Stimulated activated CD4-positive, alpha-beta T cell treated with anti-CD3 and anti-CD28 coated beads, TNF-alpha, amount 100 ng/mL, for 24 hours (primary cell): ENCODE measurements around the gene PRSS33.

ENCODE experiments used
- DNase-seq, 3 experiments: peaks; one replicate each; pipeline ENCODE4 v3.0.0-alpha.2; 2020; ENCODE audit warnings: low read depth in 3 of 3

The PRSS33 gene, protein sequence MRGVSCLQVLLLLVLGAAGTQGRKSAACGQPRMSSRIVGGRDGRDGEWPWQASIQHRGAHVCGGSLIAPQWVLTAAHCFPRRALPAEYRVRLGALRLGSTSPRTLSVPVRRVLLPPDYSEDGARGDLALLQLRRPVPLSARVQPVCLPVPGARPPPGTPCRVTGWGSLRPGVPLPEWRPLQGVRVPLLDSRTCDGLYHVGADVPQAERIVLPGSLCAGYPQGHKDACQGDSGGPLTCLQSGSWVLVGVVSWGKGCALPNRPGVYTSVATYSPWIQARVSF

DNA sequence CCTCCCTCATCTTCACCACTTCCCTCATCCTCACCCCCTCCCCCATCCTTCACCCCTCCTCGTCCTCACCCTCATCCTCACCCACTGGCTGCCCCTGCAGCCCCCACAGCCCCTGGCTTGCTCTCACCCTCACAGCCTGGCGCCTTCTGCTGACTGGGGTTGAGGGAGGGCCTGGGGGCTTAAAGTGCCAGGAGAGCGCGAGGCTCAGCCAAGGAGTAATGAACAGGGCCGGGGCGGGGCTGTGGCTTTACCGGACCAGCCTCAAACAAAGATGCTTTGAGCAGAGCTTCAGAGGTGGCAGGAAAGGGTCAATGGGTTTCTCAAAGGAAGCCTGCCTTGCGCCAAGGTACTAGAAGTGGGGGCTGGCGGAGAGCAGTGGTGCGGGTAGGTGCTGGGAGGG, at the start of gene PRSS33:
Gene PRSS33 (minus strand): TSS at position 155 of the 400 bp plus-strand sequence. CDS start 1,013 bp downstream, outside the sequence.
- no peak for DNase-seq

DNA sequence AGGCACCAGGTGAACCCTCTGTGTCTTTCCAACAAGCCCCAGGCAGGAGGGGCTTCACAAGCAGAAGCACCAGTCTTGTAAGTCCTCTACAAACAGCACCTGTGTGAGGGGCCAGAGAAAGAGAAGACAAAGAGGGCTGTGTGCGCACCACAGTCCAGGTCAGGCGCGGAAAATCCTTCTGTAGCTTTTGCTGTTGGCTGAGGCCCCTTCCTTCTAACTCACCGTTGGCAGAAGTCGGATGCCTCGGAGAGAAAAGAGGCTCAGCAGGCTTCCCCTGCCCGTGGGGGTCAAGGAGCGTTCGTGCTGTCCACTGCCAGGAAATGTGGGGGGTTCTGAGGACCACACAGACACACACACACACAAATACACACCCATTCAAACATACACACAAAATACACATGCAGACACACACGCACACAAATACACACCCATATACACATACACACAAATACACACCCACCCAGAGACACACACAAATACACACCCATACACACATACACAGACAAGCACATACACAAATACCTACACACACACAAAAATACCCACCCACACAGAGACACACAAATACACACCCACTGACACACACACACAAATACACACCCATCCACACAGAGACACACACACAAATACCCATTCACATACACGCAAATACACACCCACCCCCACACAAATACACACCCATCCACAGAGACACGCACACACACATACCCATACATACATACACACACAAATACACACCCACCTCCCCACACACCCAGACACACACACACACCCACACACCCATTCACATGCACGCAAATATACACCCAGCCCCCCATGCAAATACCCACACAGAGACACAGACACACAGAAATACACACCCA, 49.5 kb upstream of the PRSS33 start:
- no peak for DNase-seq

DNA sequence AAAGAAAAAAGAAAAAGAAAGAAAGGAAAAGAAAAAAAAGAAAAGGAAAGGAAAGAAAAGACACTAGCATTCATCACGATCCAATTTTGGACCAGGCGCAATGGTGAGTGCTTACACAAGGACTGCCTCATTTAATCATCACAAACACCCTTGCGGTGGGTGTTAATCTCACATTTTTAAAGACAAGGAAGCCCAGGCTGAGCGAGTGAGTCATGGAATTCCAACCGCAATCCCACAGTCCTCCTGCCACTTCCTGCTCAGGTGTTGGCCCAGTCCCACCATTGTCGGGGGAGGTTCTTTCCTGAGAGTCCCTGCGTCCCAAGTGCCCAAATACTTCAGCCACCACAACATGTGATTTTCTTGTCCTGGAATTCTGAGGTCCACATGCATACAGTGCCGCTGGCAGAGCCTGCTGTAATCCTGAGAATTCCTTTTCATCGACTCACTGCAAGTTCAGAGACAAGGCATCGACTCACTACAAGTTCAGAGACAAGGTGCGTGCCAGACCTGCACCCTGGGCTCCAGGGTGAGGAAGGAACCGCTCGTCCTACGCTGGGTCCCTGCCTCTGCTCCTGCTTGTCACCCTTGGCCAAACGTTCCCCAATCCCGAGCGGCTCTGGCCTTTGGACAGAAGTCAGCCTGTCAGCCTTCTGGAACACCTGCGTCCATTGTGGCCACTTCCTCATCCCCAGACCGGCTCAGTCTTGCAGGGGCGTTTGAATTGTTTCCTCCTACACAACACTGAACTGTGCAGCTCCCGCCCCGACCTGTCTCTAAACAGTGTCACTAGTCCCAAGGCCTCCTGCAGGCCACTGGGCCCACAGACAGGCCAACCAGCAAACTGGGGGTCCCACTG, 48.5 kb upstream of the PRSS33 start:
- no peak for DNase-seq

DNA sequence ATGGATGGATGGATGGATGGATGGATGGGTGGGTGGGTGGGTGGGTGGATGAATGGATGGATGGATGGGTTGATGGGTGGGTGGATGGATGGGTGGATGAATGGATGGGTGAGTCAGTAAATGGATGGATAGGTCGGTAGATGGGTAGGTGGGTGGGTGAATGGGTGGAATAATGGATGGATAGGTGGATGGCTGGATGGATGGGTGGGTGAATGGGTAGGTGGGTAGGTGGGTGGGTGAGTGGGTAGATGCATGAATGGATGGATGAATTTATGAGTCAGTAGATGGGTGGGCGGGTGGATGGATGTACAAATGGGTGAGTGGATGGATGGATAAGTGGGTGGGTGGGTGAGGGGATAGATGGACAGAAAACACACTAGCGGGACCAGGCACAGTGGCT, 47.6 kb upstream of the PRSS33 start:
- DNase-seq = no peak

DNA sequence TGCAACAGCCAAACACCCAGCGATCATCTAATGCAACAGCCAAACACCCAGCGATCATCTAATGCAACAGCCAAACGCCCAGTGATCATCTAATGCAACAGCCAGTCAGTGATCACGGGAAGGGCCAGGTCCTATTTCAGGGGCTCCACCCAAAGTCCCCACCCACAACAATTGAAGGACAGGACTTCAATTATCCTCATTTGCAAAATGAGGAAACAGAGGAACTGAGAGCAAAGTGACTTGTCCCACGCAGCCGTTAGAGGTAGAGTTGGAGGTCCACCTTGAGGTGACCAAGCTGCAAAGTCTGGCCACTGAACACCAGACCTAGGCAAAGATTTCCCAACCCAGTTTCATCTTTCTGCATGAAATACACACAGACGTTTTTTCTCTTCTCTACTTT, 46.4 kb upstream of the PRSS33 start:
- no peak for DNase-seq

DNA sequence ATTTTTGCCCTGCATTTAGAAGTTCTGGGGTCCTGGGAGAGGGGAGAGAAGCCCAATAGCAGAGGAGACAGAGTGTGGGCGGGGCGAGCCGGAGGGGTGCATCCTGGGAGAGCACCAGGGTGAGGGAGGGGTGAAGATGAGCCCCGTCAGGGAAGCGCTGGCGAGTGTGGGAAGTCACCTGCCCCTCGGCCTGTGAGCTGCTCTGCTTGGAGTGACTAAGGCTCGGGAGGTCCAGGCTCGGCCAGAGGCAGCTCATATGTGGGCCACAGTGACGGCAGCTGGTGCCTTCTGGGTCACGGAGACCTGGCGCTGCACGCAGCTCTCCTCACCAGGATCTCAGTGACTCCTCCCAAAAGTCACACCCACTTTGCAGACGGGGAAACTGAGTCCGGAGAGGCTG, 43.8 kb upstream of the PRSS33 start:
- no peak for DNase-seq

DNA sequence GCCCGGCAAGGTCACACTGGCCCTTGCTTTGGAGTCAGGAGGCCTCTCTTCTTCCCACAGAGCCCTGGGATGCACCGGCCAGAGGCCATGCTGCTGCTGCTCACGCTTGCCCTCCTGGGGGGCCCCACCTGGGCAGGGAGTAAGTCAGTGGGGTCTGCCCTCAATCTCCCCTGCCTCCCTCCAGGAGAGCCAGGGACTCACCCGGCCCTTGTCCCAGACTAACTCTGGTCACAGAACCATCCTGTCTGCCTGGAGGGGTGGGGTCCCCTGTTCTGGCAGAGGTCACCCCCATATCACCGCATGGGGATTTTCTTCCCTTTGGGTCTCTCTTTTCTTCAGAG, 43.0 kb upstream of the PRSS33 start:
- no peak for DNase-seq

DNA sequence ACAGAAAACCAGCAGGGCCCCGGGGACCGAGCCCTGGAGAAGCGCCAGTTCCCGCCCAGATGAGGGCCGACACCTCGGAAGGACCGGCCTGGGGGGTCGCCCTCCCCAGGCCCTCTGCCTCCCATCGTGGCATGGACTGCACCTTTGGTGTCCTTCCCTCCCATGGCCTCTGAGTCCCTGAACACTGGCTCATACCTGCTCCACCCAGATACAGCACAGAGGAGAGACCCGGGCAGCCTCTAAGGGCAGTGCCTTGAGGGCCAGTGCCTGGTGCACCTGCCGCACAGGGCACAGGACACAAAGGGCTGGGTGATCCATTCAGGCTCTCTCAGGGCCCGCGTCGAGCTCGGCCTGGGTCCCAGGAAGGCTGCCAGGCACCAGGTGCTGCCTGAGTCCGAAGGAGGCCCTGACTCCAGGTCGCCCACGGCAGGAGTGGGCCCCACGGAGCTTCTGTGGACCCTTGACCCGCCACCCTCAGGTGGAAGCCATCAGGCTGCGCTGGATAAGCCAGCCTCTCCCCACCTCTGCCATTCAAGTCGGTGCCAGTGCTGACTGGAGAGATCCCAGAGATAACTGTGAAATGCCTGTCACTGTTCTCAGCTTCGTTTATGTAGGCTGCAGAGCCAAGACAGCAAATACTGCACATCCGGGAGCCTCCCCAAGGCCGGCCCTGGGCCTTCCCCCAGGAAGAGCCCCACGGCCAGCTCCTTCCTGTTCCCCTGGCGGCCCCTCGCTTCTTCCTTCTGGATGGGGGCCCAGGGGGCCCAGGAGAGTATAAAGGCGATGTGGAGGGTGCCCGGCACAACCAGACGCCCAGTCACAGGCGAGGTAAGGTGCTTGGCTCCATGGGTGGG, 42.4 kb upstream of the PRSS33 start, which contains the start of gene ZG16B:
Gene ZG16B (plus strand): TSS at position 803 of the 854 bp plus-strand sequence. CDS start 139 bp downstream, outside the sequence.
- no peak for DNase-seq

DNA sequence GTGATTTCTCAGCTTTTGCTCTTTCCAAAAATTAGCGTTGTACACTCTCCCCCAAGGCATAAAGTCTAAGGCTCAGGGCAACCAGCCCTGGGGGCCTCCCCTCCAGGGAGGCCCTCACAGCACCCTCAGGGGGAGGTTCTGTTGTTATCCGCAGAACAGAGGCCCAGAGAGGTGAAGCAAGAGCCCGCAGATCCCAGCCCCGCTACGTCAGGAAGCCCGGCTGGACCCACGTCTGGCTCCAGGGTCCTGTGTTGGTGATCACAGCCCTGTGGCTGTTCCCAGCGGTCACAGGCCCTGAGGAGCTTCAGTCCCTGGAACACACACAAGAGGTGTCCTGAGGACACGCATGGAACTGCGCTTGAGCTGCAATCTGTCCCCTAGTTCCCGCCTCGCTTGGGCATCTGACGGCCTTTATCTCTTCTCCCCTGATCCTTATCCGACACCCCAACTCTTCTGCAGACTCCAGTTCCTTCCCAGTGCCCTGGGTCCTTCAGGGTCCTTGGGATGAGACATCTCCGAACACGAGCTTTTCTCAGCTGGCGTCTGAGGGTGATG, 41.6 kb upstream of the PRSS33 start:
- DNase-seq = no peak

DNA sequence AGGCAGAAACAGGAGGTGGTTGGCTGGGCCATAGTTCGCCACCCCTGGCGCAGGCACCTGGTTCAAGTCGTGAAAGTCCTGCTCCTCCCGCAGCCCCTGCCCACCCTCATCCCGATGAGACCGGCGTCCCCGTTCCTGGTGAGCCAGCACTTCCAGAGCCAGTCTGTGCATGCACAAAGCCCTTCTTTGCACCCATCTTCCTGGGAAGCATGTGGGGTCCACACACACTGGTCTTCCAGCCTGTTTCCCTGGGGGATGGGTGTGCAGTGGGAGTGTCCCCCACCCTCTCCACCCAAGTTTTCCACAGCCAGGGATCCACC, 41.1 kb upstream of the PRSS33 start:
- no peak for DNase-seq

DNA sequence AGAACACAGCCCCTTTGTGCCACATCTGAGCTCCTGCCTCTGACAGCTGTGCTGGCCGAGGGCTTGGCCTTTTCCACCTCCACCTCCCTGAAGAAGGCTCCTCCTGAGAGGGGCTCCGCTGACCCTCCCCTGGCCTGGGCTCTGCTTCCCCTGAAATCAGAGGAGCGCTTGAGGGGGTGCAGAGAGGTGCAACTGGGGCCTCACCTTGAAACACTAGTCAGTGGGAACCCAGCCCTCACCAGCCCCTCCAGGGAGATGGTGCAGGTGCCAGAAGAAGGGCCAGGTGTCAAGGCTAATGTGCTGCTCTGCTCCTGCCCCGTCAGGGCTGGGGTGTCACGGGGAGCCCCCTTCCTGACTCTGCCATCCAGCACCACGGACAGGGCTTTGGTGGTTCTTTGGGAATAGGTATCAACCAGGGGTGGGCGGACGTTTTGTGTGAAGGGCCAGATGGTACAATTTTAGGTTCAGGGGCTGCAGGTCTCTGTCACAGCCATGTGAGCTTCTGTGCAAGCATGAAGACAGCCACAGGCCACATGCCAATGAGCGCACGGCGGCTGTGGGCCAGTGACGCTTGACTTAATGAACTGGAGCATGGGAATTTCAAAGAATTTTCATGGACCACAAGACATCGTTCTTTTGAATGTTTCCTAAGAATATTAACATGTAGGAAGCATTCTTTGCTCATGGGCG, 40.6 kb upstream of the PRSS33 start:
- DNase-seq = no peak

DNA sequence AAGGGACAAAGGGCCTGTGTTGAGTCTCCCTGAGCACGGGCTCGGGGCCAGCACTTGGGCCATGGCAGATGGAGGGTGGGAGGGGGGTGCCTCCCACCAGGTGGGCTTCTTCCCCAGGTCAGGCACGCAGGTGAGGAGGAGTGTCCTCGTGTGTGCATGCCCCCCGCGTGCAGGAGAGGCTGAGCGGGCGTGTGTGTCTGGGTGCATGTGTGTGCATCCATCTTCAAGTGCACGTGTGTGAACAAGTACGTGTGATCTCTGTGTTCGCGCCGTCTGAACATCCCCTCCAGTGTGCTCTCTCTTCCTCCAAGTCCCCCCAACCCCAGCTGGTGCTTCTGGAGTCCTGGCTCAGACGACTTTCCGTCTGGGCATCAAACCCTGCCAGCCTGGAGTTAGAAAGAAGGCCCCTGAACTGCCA, 40.0 kb upstream of the PRSS33 start:
- no peak for DNase-seq

DNA sequence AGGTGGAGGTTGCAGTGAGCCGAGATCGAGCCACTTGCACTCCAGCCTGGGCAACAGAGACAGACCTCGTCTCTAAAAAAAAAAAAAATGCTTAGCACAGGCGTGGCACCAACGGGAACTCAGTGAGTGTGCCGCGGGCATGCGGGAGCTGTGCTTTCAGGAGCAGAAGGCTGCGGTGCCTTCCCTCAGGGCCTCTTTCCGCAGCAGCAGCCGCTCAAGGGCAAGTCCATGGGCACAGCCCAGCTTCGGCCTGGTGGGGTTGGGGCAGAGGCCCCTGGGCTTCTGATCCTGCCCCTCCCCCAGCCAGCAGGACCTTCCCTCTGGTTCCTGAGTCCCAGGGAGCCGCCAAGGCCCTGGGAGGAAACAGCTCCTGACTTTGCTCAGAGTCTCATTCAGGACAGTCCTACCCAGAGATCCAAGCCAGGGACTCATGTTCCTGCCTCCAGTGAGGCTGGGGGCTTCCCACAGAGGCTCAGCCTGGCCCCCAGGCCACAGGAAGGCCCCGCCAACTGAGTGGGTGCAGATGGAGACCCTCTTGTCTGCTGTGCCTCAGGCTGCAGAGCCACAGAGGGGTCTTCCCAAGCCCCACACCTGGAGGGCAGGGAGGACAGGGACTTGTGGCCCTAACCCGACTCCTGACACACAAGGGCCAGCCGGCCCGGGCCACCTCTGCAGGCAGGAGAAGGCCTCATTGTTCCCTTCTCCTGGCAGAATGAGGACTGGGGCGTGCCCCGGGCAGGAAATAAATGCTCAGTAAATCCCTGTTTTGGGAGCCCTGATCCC, 39.4 kb upstream of the PRSS33 start:
- DNase-seq = no peak

DNA sequence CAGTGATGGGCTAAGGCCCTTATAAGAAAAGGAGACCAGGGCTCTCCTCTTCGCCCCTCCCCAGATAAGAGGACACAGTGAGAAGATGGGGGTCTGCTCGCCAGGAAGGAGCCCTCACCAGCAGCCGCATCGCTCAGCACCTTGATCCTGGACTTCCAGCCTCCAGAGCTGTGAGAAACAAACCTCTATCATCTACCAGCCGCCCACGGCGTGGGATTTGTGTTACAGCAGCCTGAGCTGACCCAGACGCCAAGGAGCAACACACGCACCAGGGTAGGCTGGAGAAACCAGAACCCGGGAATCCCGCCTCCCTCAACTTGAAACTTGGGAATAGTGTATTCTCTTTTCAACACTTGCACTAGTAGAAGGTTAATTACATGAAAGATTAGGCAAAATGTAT, 38.5 kb upstream of the PRSS33 start:
- DNase-seq = no peak

DNA sequence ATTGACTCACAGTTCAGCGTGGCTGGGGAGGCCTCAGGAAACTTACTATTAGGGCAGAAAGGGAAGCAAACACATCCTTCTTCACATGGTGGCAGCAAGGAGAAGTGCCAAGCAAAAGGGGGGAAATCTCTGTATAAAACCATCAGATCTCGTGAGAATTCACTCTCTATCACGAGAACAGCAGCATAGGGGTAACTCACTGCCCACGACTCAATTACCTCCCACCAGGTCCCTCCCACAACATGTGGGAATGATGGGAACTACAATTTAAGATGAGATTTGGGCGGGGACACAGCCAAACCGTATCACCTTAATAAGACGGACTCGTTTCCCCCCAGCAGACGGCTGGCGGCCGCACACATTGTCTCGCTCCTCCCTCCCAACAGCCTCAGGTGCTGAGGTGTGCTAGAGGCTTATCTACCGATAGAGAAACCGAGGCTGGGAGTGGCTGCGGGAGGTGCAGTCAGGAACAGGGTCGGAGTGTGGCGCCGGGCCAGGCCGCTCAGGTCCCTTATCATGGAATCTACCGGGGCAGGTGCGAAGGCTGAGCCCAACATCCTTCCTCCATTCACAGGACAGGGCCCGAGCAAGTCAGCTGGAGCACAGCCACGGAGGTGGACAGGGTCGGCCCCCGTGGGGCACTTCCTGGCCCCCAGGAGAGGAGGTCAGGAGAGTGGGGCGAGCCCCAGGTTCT, 37.8 kb upstream of the PRSS33 start:
- no peak for DNase-seq

DNA sequence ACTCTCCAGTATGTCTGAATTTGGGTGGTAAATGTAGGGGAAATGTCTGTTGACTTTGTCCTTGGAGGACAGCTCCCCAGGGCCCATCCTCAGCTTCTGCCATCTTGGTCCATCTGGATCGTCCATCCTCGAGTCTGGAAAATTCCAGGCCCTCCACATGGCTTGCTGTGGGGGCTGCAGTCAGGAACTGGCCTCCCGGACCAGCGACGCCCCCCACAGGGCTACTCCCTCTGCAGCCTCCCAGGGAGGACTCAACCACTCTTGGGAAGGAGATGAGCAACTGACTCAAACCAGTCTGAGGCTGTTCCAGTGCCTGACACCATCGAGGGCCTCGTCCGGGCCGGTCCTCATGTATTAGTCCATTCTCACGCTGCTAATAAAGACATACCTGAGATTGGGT, 37.3 kb upstream of the PRSS33 start:
- no peak for DNase-seq

DNA sequence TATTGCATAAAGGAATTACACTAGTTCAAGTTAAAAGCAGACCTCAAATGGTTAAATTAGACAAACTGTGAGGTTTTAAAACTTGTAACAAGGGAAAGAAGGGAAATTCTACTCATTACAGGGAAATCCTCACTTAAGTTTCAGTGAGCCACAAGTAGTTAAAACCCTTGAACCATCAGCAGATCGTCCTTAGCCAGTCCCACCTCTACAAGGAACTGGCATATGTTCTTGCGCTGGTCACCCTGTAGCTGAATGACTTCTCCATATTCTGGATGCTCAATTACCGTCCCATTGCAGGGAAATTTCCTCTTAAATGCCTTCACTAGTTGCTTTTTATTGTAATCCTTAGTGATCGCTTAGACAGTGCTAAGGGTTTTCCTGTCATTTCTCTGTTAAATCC, 35.1 kb upstream of the PRSS33 start:
- DNase-seq = no peak

DNA sequence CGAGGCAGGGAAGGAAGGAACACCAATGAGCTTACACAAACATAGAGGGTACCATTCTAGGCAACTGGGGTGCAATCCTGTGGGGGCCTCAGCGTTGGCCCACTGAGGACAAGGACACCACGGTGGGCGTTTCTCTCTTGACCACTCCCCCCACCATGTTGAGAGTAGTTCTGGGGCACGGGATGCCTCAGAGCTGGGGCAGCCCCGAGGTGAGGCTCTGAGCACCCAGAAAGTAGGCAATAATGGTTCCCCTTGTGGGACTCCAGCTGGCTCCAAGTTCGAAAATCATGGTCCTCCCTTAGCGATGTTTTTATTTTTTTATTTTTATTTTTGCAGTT, 34.8 kb upstream of the PRSS33 start:
- no peak for DNase-seq

DNA sequence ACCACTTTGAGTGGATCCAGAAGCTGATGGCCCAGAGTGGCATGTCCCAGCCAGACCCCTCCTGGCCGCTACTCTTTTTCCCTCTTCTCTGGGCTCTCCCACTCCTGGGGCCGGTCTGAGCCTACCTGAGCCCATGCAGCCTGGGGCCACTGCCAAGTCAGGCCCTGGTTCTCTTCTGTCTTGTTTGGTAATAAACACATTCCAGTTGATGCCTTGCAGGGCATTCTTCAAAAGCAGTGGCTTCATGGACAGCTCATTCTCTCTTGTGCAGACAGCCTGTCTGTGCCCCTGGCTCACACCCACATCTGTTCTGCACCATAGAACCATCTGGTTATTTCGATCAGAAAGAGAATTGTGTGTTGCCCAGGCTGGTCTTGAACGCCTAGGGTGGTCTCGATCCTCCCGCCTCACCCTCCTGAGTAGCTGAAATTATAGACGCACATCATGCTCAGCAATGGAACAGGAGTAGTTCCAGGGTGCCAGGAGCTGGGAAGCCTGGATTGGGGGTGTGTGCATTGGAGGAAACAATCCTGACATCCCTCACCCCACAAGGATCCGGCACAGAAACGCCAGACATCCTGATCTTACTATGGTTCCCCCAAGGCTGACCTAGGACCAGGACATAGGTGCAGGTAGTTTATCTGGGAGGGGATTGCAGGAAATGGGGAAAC, 34.3 kb upstream of the PRSS33 start:
- DNase-seq = no peak
